Choroid plexus epithelial cell (primary cell): ENCODE measurements around the gene TRAP1.

ENCODE experiments used
- DNase-seq: peaks from one replicate; pipeline ENCODE4 v3.0.0-alpha.2; 2010; ENCODE audit warnings: low read depth
- H3K4me3 ChIP-seq: 2 replicates; pipeline ENCODE4 v1.5.1; 2011; ENCODE audit warnings: low read depth, mild to moderate bottlenecking, control low read depth, low read length, moderate library complexity
- TF ChIP-seq, protein P1 (sequence below): conservative IDR thresholded peaks from 2 replicates; pipeline ENCODE4 v1.5.1; 2011; ENCODE audit warnings: low read depth, mild to moderate bottlenecking, control low read depth, inconsistent platforms, low read length, moderate library complexity

Gene TRAP1

GRCh38 chr16:3690470-3690928, 26.8 kb downstream of the TRAP1 start:
- peak overlapping the region; percentile 58 for H3K4me3 ChIP-seq
- peak; percentile 96 for DNase-seq
- TF ChIP-seq, protein P1, sequence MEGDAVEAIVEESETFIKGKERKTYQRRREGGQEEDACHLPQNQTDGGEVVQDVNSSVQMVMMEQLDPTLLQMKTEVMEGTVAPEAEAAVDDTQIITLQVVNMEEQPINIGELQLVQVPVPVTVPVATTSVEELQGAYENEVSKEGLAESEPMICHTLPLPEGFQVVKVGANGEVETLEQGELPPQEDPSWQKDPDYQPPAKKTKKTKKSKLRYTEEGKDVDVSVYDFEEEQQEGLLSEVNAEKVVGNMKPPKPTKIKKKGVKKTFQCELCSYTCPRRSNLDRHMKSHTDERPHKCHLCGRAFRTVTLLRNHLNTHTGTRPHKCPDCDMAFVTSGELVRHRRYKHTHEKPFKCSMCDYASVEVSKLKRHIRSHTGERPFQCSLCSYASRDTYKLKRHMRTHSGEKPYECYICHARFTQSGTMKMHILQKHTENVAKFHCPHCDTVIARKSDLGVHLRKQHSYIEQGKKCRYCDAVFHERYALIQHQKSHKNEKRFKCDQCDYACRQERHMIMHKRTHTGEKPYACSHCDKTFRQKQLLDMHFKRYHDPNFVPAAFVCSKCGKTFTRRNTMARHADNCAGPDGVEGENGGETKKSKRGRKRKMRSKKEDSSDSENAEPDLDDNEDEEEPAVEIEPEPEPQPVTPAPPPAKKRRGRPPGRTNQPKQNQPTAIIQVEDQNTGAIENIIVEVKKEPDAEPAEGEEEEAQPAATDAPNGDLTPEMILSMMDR, result peak; percentile 96

DNA sequence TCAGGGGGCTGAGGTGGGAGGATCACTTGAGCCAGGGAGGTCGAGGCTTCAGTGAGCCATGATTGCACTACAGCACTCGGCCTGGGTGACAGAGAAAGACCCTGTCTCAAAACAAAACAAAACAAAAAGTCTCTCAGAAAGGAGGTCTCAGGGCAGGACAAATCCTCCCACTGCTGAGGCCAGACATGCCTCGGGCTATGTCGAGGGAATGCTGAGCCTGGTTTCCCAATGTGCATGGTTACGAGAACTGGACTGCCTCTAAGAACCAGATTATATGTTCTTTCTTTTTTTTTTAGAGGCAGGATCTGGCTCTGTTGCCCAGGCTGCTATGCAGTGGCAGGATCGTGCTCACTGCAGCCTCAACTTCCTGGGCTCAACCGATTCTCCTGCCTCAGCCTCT, 27.6 kb downstream of the TRAP1 start:
- no peak overlapping the region for H3K4me3 ChIP-seq
- TF ChIP-seq, protein P1, result no peak
- DNase-seq, result no peak

GRCh38 chr16:3687792-3688191, 29.5 kb downstream of the TRAP1 start:
- no peak overlapping the region for H3K4me3 ChIP-seq
- DNase-seq, result no peak
- TF ChIP-seq, protein P1, result no peak

- no peak overlapping the region for H3K4me3 ChIP-seq
- TF ChIP-seq, protein P1, result no peak
- DNase-seq, result no peak
Observed at GRCh38 chr16:3687021-3687420, 30.3 kb downstream of the TRAP1 start.

GRCh38 chr16:3681206-3681605, 36.1 kb downstream of the TRAP1 start:
- no peak for DNase-seq
- TF ChIP-seq, protein P1, result no peak
- H3K4me3 ChIP-seq, result no peak overlapping the region

DNA sequence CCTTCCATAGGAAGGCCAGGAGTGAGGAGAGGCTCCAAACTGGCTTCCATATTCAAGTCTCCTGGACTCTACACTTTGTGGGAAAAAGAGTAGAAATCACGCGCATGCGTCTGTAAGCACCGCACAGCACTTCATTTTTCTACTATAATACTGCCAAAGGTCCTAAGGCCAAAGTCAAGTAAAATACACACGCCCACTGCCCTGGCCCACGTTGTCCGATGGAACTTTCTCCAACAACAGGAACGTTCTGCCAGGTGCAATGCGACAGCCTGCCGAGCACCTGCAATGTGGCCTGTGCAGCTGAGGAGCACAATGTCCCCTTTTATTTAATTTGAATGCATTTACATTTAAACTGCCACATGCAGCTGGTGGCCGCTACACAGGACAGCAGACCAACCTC, 39.3 kb downstream of the TRAP1 start:
- no peak for DNase-seq
- TF ChIP-seq, protein P1, result no peak
- no peak overlapping the region for H3K4me3 ChIP-seq

DNA sequence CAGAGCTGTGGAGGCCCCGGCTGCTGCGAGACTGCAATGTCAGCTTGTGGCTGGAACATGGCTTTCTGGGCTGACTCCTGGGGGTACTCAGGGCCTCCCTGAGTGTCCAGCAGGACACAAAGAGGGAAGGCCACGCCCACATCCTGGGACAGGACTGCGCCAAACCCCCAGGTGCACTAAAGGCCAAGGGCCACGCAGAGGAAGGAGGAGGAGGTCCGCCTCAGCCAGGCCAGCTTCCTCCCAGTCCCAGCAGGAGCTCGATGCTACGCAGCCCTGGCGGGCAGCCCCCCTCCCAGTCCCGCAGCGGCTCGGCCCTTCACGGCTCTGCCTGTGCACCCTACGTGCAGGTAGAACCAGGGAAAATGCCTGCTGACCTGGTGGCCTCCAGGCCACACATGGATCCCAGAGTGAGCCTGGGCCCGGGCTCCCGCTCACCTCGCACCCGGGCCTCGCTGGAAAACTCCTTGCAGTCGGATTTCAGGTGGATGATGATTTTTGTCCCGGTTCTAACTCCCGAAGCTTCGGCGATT, 41.7 kb downstream of the TRAP1 start:
- H3K4me3 ChIP-seq, result no peak overlapping the region
- TF ChIP-seq, protein P1, result no peak
- DNase-seq, result no peak
